HG03097 (cell line): Measurements from ENCODE around the gene PGC.

Experiments used
- ATAC-seq: cut with Tn5 transposase; IDR thresholded peaks from one replicate; pipeline ENCODE4 v1.9.1; 2021; ENCODE audit not compliant: unreplicated experiment, low FRiP score

PGC gene

GRCh38 chr6:41702771-41703494 lies 44.3 kb downstream of the PGC start:
- ATAC-seq: no peak

GRCh38 chr6:41702089-41702745 lies 45.0 kb downstream of the PGC start:
- ATAC-seq: no peak

- no peak for ATAC-seq
Measured at GRCh38 chr6:41700463-41701347, 46.5 kb downstream of the PGC start.

GRCh38 chr6:41699063-41699462 lies 48.1 kb downstream of the PGC start:
- no peak for ATAC-seq

- no peak for ATAC-seq
Measured at GRCh38 chr6:41697861-41698781, 49.1 kb downstream of the PGC start.

GRCh38 chr6:41696788-41697187 lies 50.4 kb downstream of the PGC start:
- ATAC-seq: no peak

- no peak for ATAC-seq
Measured at GRCh38 chr6:41695825-41696224, 51.4 kb downstream of the PGC start.

- ATAC-seq: no peak
Measured at GRCh38 chr6:41694815-41695526, 52.2 kb downstream of the PGC start.

- ATAC-seq: no peak
Measured at GRCh38 chr6:41693281-41694240, 53.6 kb downstream of the PGC start.

- ATAC-seq: no peak
Measured at GRCh38 chr6:41692730-41693129, 54.5 kb downstream of the PGC start.

- ATAC-seq: no peak
Measured at GRCh38 chr6:41692080-41692675, 55.0 kb downstream of the PGC start.

- ATAC-seq: no peak
Measured at GRCh38 chr6:41691426-41692079, 55.6 kb downstream of the PGC start.

GRCh38 chr6:41690541-41691330 lies 56.5 kb downstream of the PGC start:
- no peak for ATAC-seq

GRCh38 chr6:41689171-41690008 lies 57.8 kb downstream of the PGC start:
- no peak for ATAC-seq

GRCh38 chr6:41688256-41688965 lies 58.8 kb downstream of the PGC start:
- no peak for ATAC-seq
